Measurements from ENCODE around the gene ARHGEF4.

ARHGEF4 gene

DNA sequence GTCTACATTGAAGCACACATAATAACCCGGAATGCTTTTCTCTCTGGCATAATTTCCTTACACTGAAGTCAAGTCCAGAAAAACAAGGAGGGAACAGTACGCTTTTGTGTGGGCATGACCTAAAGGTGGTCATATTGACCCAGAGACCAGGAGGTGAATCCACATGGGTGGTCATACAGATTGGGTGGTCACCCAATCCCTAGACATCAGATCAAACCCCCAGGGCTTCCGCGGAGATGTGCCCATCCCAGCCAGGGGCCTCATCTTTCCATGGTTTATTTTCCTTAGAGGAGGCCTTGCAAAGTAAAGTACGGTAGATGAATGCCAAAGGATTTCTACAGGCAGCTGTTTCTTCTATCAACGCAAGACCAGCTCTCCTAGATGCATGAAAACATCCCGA, 217.8 kb downstream of the ARHGEF4 start:
- no peak overlapping the region for H3K4me3 ChIP-seq (ENCODE audit: low read depth, low read length)
- TF ChIP-seq, protein P1, sequence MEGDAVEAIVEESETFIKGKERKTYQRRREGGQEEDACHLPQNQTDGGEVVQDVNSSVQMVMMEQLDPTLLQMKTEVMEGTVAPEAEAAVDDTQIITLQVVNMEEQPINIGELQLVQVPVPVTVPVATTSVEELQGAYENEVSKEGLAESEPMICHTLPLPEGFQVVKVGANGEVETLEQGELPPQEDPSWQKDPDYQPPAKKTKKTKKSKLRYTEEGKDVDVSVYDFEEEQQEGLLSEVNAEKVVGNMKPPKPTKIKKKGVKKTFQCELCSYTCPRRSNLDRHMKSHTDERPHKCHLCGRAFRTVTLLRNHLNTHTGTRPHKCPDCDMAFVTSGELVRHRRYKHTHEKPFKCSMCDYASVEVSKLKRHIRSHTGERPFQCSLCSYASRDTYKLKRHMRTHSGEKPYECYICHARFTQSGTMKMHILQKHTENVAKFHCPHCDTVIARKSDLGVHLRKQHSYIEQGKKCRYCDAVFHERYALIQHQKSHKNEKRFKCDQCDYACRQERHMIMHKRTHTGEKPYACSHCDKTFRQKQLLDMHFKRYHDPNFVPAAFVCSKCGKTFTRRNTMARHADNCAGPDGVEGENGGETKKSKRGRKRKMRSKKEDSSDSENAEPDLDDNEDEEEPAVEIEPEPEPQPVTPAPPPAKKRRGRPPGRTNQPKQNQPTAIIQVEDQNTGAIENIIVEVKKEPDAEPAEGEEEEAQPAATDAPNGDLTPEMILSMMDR (IDR thresholded peaks at IDR 0.05; ENCODE audit: insufficient read depth, low read depth, low read length, missing control alignments) = no peak
- DNase-seq (ENCODE audit: low read depth) = no peak

DNA sequence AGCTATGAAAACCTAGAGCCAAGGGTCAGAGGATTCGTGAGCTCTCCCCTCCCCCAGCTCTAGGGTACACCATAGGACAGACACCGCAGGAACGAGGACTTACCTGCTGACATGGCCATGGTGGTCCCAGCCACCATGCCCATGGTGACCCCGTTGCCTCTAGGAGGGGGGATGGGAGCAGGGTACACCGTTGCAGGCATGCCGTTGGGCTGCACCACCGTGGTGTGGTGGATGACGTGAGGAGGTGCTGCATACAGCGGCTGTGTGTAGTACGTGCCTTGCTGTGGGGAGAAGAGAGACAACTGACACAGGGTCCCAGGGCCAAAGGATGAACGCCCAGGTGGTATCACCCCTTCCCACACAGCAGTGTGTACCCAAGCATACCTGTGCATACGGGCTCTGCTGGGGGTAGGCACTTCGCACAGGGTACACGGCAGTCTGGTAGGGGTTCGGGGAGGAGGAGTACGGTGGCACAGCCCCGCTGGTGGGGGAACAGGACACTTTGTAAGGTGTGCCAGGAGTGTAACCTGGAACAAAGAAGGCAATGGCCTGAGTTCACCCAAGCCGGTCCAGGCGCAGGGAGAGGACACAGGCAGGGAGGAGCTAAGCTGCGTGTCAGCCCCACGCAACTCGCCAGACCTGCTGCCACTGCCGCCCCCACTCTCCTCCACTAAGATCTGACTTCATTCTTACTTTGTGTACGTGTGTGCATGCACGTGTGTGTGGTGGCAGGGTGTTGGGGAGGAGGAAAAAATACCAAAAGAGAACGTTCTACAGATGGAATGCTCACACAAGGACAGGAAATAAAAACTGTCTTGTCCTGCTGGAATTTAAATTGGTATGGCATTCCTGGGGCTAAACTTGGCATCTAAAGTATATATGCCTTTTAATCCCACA, 218.7 kb downstream of the ARHGEF4 start:
- no peak overlapping the region for H3K4me3 ChIP-seq (ENCODE audit: low read depth, low read length)
- TF ChIP-seq, protein P1 (IDR thresholded peaks at IDR 0.05; ENCODE audit: insufficient read depth, low read depth, low read length, missing control alignments) = no peak
- DNase-seq (ENCODE audit: low read depth) = no peak

DNA sequence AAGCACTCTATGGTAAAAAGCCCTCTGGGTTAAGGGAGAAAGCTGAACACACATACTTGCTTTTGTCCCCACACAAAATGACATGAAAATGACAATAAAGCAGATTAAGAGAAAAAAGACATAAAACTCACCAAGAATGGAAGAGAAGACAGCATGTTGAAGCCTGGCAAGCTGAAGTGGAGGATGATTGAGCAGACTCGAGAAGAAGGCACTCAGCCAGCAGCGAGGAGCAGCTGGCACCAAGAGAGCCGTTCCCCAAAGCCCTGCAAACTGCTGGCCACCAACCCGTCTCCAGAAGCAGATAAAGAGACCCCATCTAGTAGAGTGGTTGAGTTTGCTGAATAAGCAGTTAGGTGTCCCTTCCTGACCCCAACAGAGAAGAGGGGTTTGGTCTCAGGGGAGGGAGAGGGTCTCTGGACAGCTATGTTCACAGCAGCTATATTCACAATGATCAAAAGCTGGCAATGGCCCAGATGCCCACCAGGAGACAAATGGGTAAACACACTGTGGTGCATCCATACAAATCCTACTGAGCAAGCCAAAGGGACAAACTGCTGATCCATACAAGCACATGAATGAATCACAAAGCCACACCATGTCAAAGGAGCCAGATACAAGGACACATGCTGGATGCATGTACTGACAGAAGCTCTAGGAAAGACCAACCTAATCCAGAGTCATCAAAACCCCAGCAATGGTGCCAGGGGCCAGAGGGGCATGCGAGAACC, 219.7 kb downstream of the ARHGEF4 start:
- TF ChIP-seq, protein P1 (IDR thresholded peaks at IDR 0.05; ENCODE audit: insufficient read depth, low read depth, low read length, missing control alignments) = no peak
- DNase-seq (ENCODE audit: low read depth) = no peak
- H3K4me3 ChIP-seq (ENCODE audit: low read depth, low read length) = no peak overlapping the region

DNA sequence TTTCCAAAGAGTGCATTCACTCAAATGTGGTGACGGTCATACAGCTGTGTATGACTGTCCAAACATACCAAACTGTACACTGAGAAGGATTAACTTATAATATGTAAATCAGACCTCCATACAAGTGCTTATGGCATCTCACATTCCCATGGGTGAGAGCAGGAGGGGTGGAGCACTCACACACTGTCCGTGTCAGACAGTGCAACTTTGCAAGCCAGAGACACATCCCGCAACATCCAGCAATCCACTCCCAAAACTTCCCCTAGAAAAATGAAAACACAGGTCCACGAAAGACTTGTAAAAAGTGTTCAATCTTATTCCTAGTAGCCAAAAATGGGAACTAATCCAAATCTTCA, 220.2 kb downstream of the ARHGEF4 start:
- no peak overlapping the region for H3K4me3 ChIP-seq (ENCODE audit: low read depth, low read length)

GRCh38 chr2:131058214-131058843, 221.6 kb downstream of the ARHGEF4 start:
- DNase-seq (ENCODE audit: low read depth) = no peak
- TF ChIP-seq, protein P1 (IDR thresholded peaks at IDR 0.05; ENCODE audit: insufficient read depth, low read depth, low read length, missing control alignments) = no peak
- H3K4me3 ChIP-seq (ENCODE audit: low read depth, low read length) = no peak overlapping the region

More for the DNA sequence above, 220.2 kb downstream of the ARHGEF4 start:
- no peak for DNase-seq (ENCODE audit: low read depth)
- TF ChIP-seq, protein P1 (IDR thresholded peaks at IDR 0.05; ENCODE audit: insufficient read depth, low read depth, low read length, missing control alignments) = no peak

- TF ChIP-seq, protein P1 (IDR thresholded peaks at IDR 0.05; ENCODE audit: insufficient read depth, low read depth, low read length, missing control alignments) = no peak
- no peak overlapping the region for H3K4me3 ChIP-seq (ENCODE audit: low read depth, low read length)
- no peak for DNase-seq (ENCODE audit: low read depth)
These were observed 222.2 kb downstream of the ARHGEF4 start for GRCh38 chr2:131058920-131059319.
